Hepatic stellate cell (primary cell): ENCODE measurements around the gene PACS2.

ENCODE experiments used
- DNase-seq: peaks from one replicate; pipeline ENCODE4 v3.0.0; 2011; ENCODE audit warnings: low spot score

PACS2 gene

GRCh38 chr14:105445290-105445689 is 130.7 kb downstream of the PACS2 start:
- no peak for DNase-seq

GRCh38 chr14:105445901-105446845 is 131.6 kb downstream of the PACS2 start:
- no peak for DNase-seq

- DNase-seq = no peak
These were observed 132.4 kb downstream of the PACS2 start for GRCh38 chr14:105446971-105447370.
